ENCODE measurements around the gene DCDC2B.

DCDC2B gene

GRCh38 chr1:32247983-32248889, 39.3 kb downstream of the DCDC2B start:
- no peak for DNase-seq (ENCODE audit: low read depth)
- peak; percentile 98 for TF ChIP-seq CTCF (IDR thresholded peaks at IDR 0.05; ENCODE audit: low read depth, low read length, missing control alignments)
- no peak overlapping the region for H3K4me3 ChIP-seq (ENCODE audit: low read depth, low read length)

GRCh38 chr1:32249831-32250525, 41.1 kb downstream of the DCDC2B start:
- H3K4me3 ChIP-seq (ENCODE audit: low read depth, low read length), result peak overlapping the region; percentile 27
- no peak for TF ChIP-seq CTCF (IDR thresholded peaks at IDR 0.05; ENCODE audit: low read depth, low read length, missing control alignments)
- peak; percentile 96 for DNase-seq (ENCODE audit: low read depth)

GRCh38 chr1:32250893-32251716, 42.2 kb downstream of the DCDC2B start, which contains the start of gene LCK:
TSS of gene LCK (plus strand) at chr1:32251265. CDS start at chr1:32274330, 23,065 bp downstream.
- no peak for DNase-seq (ENCODE audit: low read depth)
- peak within 1 kb of the TSS; percentile 65 for H3K4me3 ChIP-seq (ENCODE audit: low read depth, low read length)
- TF ChIP-seq CTCF (IDR thresholded peaks at IDR 0.05; ENCODE audit: low read depth, low read length, missing control alignments), result no peak

GRCh38 chr1:32255072-32256071, 46.5 kb downstream of the DCDC2B start:
- DNase-seq (ENCODE audit: low read depth), result no peak
- H3K4me3 ChIP-seq (ENCODE audit: low read depth, low read length), result peak overlapping the region; percentile 65; the same call in 1 of the 2 replicates
- TF ChIP-seq CTCF (IDR thresholded peaks at IDR 0.05; ENCODE audit: low read depth, low read length, missing control alignments), result no peak

- no peak for TF ChIP-seq CTCF (IDR thresholded peaks at IDR 0.05; ENCODE audit: low read depth, low read length, missing control alignments)
- peak overlapping the region; percentile 27; the same call in 1 of the 2 replicates for H3K4me3 ChIP-seq (ENCODE audit: low read depth, low read length)
- DNase-seq (ENCODE audit: low read depth), result no peak
Measured at GRCh38 chr1:32256473-32257226, 47.8 kb downstream of the DCDC2B start.
